IPS DF 19.7 (cell line): ENCODE results near the gene RASL11B.

Experiments
- DNase-seq: peaks from one replicate; pipeline ENCODE4 v3.0.0-alpha.2; 2013; ENCODE audit warnings: low read depth, low spot score

RASL11B gene

GRCh38 chr4:52914051-52914605 is 52.0 kb downstream of the RASL11B start:
- DNase-seq = no peak

DNA sequence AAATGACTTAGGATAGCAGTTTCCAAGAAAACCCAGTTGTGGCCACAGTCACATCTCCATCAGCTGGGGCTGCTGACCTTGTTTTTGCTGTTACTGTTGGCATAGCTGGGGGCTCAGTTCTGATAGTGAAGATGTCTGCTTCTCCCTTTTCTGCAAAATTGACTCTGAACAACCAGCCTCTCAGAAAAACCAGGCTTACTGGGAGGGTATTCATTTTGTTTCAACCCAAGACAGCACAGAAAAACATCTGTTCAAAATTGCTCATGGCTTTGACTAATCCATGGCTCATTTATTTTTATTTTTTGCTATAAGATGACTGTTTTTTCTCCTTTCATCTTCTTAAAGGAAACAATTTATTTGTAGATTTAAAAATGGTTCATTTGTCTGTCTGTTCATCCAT is 53.1 kb downstream of the RASL11B start:
- DNase-seq = no peak

DNA sequence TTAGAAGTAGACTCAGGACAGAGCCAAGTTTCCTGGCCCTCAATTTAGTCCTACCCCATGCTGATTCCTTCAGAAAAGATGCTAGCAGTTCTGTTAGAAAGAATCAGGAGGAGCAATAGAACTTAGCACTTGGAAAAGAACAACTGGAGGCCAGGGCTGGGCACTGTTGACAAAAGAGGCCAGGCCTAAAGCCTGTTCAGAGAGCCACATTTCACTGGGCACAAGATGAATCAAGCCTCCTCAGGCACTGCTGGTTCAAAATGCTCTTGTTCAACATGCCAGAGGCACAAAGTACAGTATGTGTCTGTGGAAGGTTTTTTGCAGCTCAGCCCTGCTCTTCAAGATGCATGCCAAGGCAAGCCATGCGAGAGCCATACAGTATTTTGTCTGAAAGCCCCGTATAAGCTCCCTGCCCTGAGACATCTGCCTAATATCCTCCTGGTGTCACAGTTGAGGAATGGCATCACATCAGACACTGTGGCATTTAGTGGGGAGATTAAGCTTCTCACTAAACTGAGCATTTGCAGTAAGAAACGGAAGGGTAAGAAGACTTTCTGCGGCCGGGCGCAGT is 53.7 kb downstream of the RASL11B start:
- no peak for DNase-seq
